H9 (cell line): ENCODE results near the gene IFT80. TPM values are rescaled to one million over a fixed set of nuclear protein-coding genes. Genes with fewer than 3 reads are reported as not detected.

ENCODE experiments used
- DNase-seq: peaks from one replicate; pipeline ENCODE4 v3.0.0-alpha.2; 2017
- H2AFZ ChIP-seq: one replicate; pipeline ENCODE4 v1.6.1; 2013; ENCODE audit warnings: mild to moderate bottlenecking, low read length, control low read depth, moderate library complexity
- H2AK5ac ChIP-seq: 2 replicates; pipeline ENCODE4 v1.6.1; 2013; ENCODE audit warnings: low read length, control low read depth, mixed read lengths; ENCODE audit not compliant: insufficient read length
- H2BK120ac ChIP-seq: one replicate; pipeline ENCODE4 v1.6.1; 2013; ENCODE audit warnings: low read depth, mild to moderate bottlenecking, low read length, control low read depth, inconsistent platforms; ENCODE audit not compliant: poor library complexity, severe bottlenecking
- H2BK12ac ChIP-seq: 2 replicates; pipeline ENCODE4 v1.6.1; 2013; ENCODE audit warnings: low read length, control low read depth, mixed read lengths, low read depth; ENCODE audit not compliant: insufficient read length
- H2BK15ac ChIP-seq: 2 replicates; pipeline ENCODE4 v1.6.1; 2013; ENCODE audit warnings: low read depth, low read length, control low read depth
- H2BK20ac ChIP-seq: one replicate; pipeline ENCODE4 v1.6.1; 2013; ENCODE audit warnings: low read depth, mild to moderate bottlenecking, low read length, control low read depth, inconsistent platforms; ENCODE audit not compliant: poor library complexity, severe bottlenecking
- H2BK5ac ChIP-seq: 2 replicates; pipeline ENCODE4 v1.6.1; 2013; ENCODE audit warnings: low read length, control low read depth, mixed read lengths; ENCODE audit not compliant: insufficient read length
- H3K14ac ChIP-seq: 2 replicates; pipeline ENCODE4 v1.6.1; 2013; ENCODE audit warnings: low read length, control low read depth; ENCODE audit not compliant: insufficient read depth
- H3K18ac ChIP-seq: 2 replicates; pipeline ENCODE4 v1.6.1; 2013; ENCODE audit warnings: low read depth, mild to moderate bottlenecking, mixed read lengths, low read length, control low read depth; ENCODE audit not compliant: insufficient read length
- H3K23ac ChIP-seq: 2 replicates; pipeline ENCODE4 v1.6.1; 2013; ENCODE audit warnings: low read length, control low read depth, mixed read lengths, low read depth; ENCODE audit not compliant: insufficient read length
- H3K23me2 ChIP-seq: 2 replicates; pipeline ENCODE4 v1.6.1; 2013; ENCODE audit warnings: low read depth, mild to moderate bottlenecking, mixed read lengths, low read length, control low read depth; ENCODE audit not compliant: insufficient read length, poor library complexity, severe bottlenecking
- H3K27ac ChIP-seq: 2 replicates; pipeline ENCODE4 v1.5.1; 2013; ENCODE audit warnings: low read length, control low read depth, mixed read lengths, low read depth; ENCODE audit not compliant: insufficient read length
- H3K27me3 ChIP-seq: 2 replicates; pipeline ENCODE4 v1.6.1; 2013; ENCODE audit warnings: low read length, control low read depth, inconsistent platforms; ENCODE audit not compliant: insufficient read depth
- H3K4ac ChIP-seq: 2 replicates; pipeline ENCODE4 v1.6.1; 2013; ENCODE audit warnings: low read depth, mild to moderate bottlenecking, control low read depth, inconsistent platforms, low read length, moderate library complexity
- H3K4me1 ChIP-seq: 2 replicates; pipeline ENCODE4 v1.6.1; 2013; ENCODE audit warnings: low read length, control low read depth, inconsistent platforms; ENCODE audit not compliant: insufficient read depth
- H3K4me2 ChIP-seq: 2 replicates; pipeline ENCODE4 v1.6.1; 2013; ENCODE audit warnings: low read length, control low read depth, mixed read lengths; ENCODE audit not compliant: insufficient read length, insufficient read depth
- H3K56ac ChIP-seq: 2 replicates; pipeline ENCODE4 v1.6.1; 2013; ENCODE audit warnings: low read depth, mild to moderate bottlenecking, mixed read lengths, low read length, control low read depth; ENCODE audit not compliant: insufficient read length
- H3K79me1 ChIP-seq: 2 replicates; pipeline ENCODE4 v1.6.1; 2013; ENCODE audit warnings: low read depth, mild to moderate bottlenecking, moderate library complexity, low read length, control low read depth, inconsistent platforms; ENCODE audit not compliant: insufficient read depth, poor library complexity, severe bottlenecking
- H3K79me2 ChIP-seq: 2 replicates; pipeline ENCODE4 v1.6.1; 2013; ENCODE audit warnings: low read length, control low read depth, inconsistent platforms; ENCODE audit not compliant: insufficient read depth
- H3K9ac ChIP-seq: 2 replicates; pipeline ENCODE4 v1.6.1; 2013; ENCODE audit warnings: low read length, control low read depth, mixed read lengths; ENCODE audit not compliant: insufficient read length; ENCODE audit errors: extremely low read depth
- H3K9me3 ChIP-seq: one replicate; pipeline ENCODE4 v1.6.1; 2013; ENCODE audit warnings: low read depth, low read length, inconsistent platforms; ENCODE audit not compliant: control insufficient read depth
- H3T11ph ChIP-seq: one replicate; pipeline ENCODE4 v1.6.1; 2013; ENCODE audit warnings: mild to moderate bottlenecking, low read length, control low read depth, inconsistent platforms
- H4K20me1 ChIP-seq: one replicate; pipeline ENCODE4 v1.6.1; 2013; ENCODE audit not compliant: control insufficient read depth, insufficient read length, insufficient read depth
- H4K5ac ChIP-seq: 2 replicates; pipeline ENCODE4 v1.6.1; 2013; ENCODE audit warnings: low read depth, mild to moderate bottlenecking, mixed read lengths, low read length, control low read depth; ENCODE audit not compliant: insufficient read length
- H4K8ac ChIP-seq: replicated peaks from 2 replicates; pipeline ENCODE4 v1.6.1; 2013; ENCODE audit warnings: low read length, control low read depth, mixed read lengths, low read depth; ENCODE audit not compliant: insufficient read length
- H4K91ac ChIP-seq: 2 replicates; pipeline ENCODE4 v1.6.1; 2013; ENCODE audit warnings: low read depth, mild to moderate bottlenecking, moderate library complexity, mixed read lengths, low read length, control low read depth; ENCODE audit not compliant: insufficient read length
- H3K27ac Mint-ChIP-seq, 3 experiments: 2 replicates in 2 of 3; 3 replicates in 1 of 3; pipeline ENCODE4 v1.8.0; 2020 to 2021; ENCODE audit warnings: mixed read lengths in 3 of 3, mild to moderate bottlenecking in 1 of 3, moderate library complexity in 1 of 3
- H3K27me3 Mint-ChIP-seq: 2 replicates; pipeline ENCODE4 v1.8.0; 2021; ENCODE audit warnings: low read depth, mild to moderate bottlenecking, moderate library complexity, mixed read lengths
- H3K36me3 Mint-ChIP-seq, 3 experiments: 2 replicates in 2 of 3; 3 replicates in 1 of 3; pipeline ENCODE4 v1.8.0; 2020 to 2021; ENCODE audit warnings: low read depth in 3 of 3, mixed read lengths in 3 of 3; ENCODE audit not compliant: insufficient read depth in 1 of 3
- H3K4me1 Mint-ChIP-seq, 2 experiments: 2 replicates each; pipeline ENCODE4 v1.8.0; 2020; ENCODE audit warnings: mixed read lengths in 2 of 2
- H3K4me3 Mint-ChIP-seq, 2 experiments: 2 replicates in 1 of 2; 3 replicates in 1 of 2; pipeline ENCODE4 v1.8.0; 2020 to 2021; ENCODE audit warnings: mild to moderate bottlenecking in 2 of 2, mixed read lengths in 2 of 2, moderate library complexity in 1 of 2
- H3K9me3 Mint-ChIP-seq, 2 experiments: 2 replicates in 1 of 2; 3 replicates in 1 of 2; pipeline ENCODE4 v1.8.0; 2020; ENCODE audit warnings: mild to moderate bottlenecking in 2 of 2, mixed read lengths in 2 of 2, moderate library complexity in 1 of 2
- CTCF ChIP-seq: fragments of 200-600 bp; sonication (generic); conservative IDR thresholded peaks from 3 replicates; pipeline ENCODE4 v1.8.0; 2021; ENCODE audit warnings: antibody characterized with exemption, mild to moderate bottlenecking
- WGBS: extraction: QIAGEN DNeasy Blood & Tissue Kit; methylation state at CpG from one replicate; pipeline ENCODE4 v1.1.7; 2013; ENCODE audit warnings: missing lambda C conversion rate, low lambda C conversion rate, mixed read lengths; ENCODE audit not compliant: insufficient read length; ENCODE audit errors: extremely low coverage; 5-methylcytosine and 5-hydroxymethylcytosine counted together
- total RNA-seq: library from RNA; stranded (reverse); gene quantifications from 2 replicates; pipeline ENCODE4 v1.2.1, GENCODE V29; 2021

The IFT80 gene
- total RNA-seq, 1 experiment from 2014 or later, result 29.0 TPM

- no peak overlapping the region for H3K56ac ChIP-seq
- whole genome bisulfite sequencing, result no CpG with 5 or more reads among the region's 10 CpGs
Measured at GRCh38 chr3:160409812-160410610, 11.0 kb upstream of the IFT80 start.

More at GRCh38 chr3:160409812-160410610, 11.0 kb upstream of the IFT80 start:
- H3K4me1 Mint-ChIP-seq, result no peaks in the 10 kb centered on the region; a peak in 1 of 4 replicates
- Histone ChIP-seq H2BK12ac (no peak overlapping the region), H3K23me2 (no peaks in the 10 kb centered on the region), H3K4me1 (no peaks in the 10 kb centered on the region), H3K4ac (no peak overlapping the region), H2BK15ac (no peak overlapping the region), H2BK120ac (no peak overlapping the region), H2AK5ac (no peak overlapping the region), H4K91ac (no peak overlapping the region), H4K8ac (no peak overlapping the region), H2AFZ (no peak overlapping the region), H3K79me1 (no peaks in the 10 kb centered on the region), H4K5ac (no peak overlapping the region), H2BK20ac (no peak overlapping the region), H3K14ac (no peak overlapping the region), H3K9ac (no peak overlapping the region), H3K27ac (no peak overlapping the region), H4K20me1 (no peaks in the 10 kb centered on the region), H3K79me2 (no peaks in the 10 kb centered on the region; the same call in 1 of the 2 replicates), H3K18ac (no peak overlapping the region), H3K27me3 (no peaks in the 10 kb centered on the region), H2BK5ac (no peak overlapping the region), H3K23ac (no peak overlapping the region), H3K4me2 (no peak overlapping the region), H3K9me3 (no peaks in the 10 kb centered on the region), H3T11ph (no peak overlapping the region)
- no peaks in the 10 kb centered on the region for H3K9me3 Mint-ChIP-seq
- H3K4me3 Mint-ChIP-seq, result no peak overlapping the region
- no peak for DNase-seq
- H3K36me3 Mint-ChIP-seq, result peaks cover 18 to 73% (median 56%) of the 10 kb centered on the region in 3 experiments; a peak in 6 of 7 replicates
- H3K27ac Mint-ChIP-seq, result no peak overlapping the region; a peak in 1 of 7 replicates
- no peaks in the 10 kb centered on the region for H3K27me3 Mint-ChIP-seq
- TF ChIP-seq CTCF, result no peak
